ENCODE data around the gene ELOVL7.

GRCh38 chr5:60810438-60811085, 33.5 kb downstream of the ELOVL7 start:
- no peak for TF ChIP-seq CHD1 (IDR thresholded peaks at IDR 0.05; ENCODE audit: low read depth, low read length)
- no peak for TF ChIP-seq CTCF (conservative IDR thresholded peaks at IDR 0.05; ENCODE audit: low read depth, low read length)
- no peak for TF ChIP-seq MXI1 (IDR thresholded peaks at IDR 0.05; ENCODE audit: borderline replicate concordance, low read depth, low read length)
- TF ChIP-seq POLR2A (IDR thresholded peaks at IDR 0.05; ENCODE audit: low read depth, low read length), result no peak
- TF ChIP-seq USF2 (IDR thresholded peaks at IDR 0.05; ENCODE audit: low read depth, low read length), result no peak
- TF ChIP-seq RAD21 (IDR thresholded peaks at IDR 0.05; ENCODE audit: low read length), result no peak
- no peak for TF ChIP-seq FOS (IDR thresholded peaks at IDR 0.05; ENCODE audit: low read depth, low read length)
- TF ChIP-seq SMC3 (IDR thresholded peaks at IDR 0.05; ENCODE audit: low read depth, low read length), result no peak
- no peak for TF ChIP-seq RCOR1 (IDR thresholded peaks at IDR 0.05; ENCODE audit: insufficient replicate concordance, low read length)
- no peak for TF ChIP-seq CEBPB (IDR thresholded peaks at IDR 0.05; ENCODE audit: low read depth, low read length)
- TF ChIP-seq MAZ (IDR thresholded peaks at IDR 0.05; ENCODE audit: borderline replicate concordance, low read depth, low read length), result no peak

Measured in IMR-90 (cell line).